Thyroid gland (tissue), 4 donors: ENCODE measurements around the gene EYS.

ENCODE experiments used
- POLR2A ChIP-seq, 2 donors: fragments of 450-650 bp; IDR thresholded peaks; one replicate each; pipeline ENCODE4 v1.6.1; 2017; ENCODE audit warnings: antibody characterized with exemption in 2 of 2, mild to moderate bottlenecking in 2 of 2, moderate library complexity in 1 of 2
- TF ChIP-seq, protein P1 (sequence below), 6 experiments: fragments of 200-600 bp in 3 of 6; fragments of 450-650 bp in 3 of 6; sonication (generic) in 3 of 6; IDR thresholded peaks; one replicate each; pipeline ENCODE4 v1.5.1; 2016 to 2019; ENCODE audit warnings: antibody characterized with exemption in 6 of 6, mild to moderate bottlenecking in 2 of 6, inconsistent platforms in 1 of 6, moderate library complexity in 1 of 6

DNA sequence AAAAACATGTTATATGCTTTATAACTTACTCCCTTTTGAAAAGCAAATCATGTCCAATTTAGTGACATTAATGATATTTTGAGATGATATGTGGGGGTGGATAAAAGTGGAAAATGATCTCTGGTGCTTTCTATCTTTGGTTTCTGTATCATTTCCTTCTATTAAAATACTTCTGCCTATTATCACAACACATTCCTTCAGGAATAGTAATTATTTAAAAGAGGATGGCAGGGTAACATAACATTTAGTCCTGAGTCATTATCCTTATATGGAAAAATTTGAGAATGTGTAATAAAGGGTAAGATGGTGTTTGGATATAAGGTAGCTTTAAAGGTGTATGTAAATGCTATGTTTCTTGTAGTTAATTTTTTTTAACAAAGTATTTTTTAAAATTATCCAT is 1413.7 kb downstream of the EYS start:
- TF ChIP-seq POLR2A (IDR thresholded peaks at IDR 0.05): no peak
- TF ChIP-seq, protein P1, sequence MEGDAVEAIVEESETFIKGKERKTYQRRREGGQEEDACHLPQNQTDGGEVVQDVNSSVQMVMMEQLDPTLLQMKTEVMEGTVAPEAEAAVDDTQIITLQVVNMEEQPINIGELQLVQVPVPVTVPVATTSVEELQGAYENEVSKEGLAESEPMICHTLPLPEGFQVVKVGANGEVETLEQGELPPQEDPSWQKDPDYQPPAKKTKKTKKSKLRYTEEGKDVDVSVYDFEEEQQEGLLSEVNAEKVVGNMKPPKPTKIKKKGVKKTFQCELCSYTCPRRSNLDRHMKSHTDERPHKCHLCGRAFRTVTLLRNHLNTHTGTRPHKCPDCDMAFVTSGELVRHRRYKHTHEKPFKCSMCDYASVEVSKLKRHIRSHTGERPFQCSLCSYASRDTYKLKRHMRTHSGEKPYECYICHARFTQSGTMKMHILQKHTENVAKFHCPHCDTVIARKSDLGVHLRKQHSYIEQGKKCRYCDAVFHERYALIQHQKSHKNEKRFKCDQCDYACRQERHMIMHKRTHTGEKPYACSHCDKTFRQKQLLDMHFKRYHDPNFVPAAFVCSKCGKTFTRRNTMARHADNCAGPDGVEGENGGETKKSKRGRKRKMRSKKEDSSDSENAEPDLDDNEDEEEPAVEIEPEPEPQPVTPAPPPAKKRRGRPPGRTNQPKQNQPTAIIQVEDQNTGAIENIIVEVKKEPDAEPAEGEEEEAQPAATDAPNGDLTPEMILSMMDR (IDR thresholded peaks at IDR 0.05): no peak
